Neural cell (in vitro differentiated cells): Measurements from ENCODE around the gene FAR2.

ENCODE experiments used
- CTCF ChIP-seq: fragments of 450-650 bp; IDR thresholded peaks from 2 replicates; pipeline ENCODE4 v1.5.1; 2014; ENCODE audit warnings: antibody characterized with exemption, mild to moderate bottlenecking, moderate library complexity; ENCODE audit not compliant: poor library complexity, severe bottlenecking
- EP300 ChIP-seq: fragments of 450-650 bp; conservative IDR thresholded peaks from 2 replicates; pipeline ENCODE4 v1.6.1; 2014; ENCODE audit warnings: antibody characterized with exemption, mild to moderate bottlenecking, moderate library complexity; ENCODE audit not compliant: poor library complexity, severe bottlenecking
- EZH2 ChIP-seq: fragments of 200-600, 300-800 bp; shearing (Covaris generic), sonication (generic); IDR thresholded peaks from 2 replicates; pipeline ENCODE4 v1.6.1; 2014; ENCODE audit warnings: antibody characterized with exemption, low read length, borderline replicate concordance, mild to moderate bottlenecking; ENCODE audit not compliant: insufficient read depth, poor library complexity, severe bottlenecking
- RAD21 ChIP-seq: fragments of 450-650 bp; conservative IDR thresholded peaks from 2 replicates; pipeline ENCODE4 v1.6.1; 2014; ENCODE audit warnings: antibody characterized with exemption, mild to moderate bottlenecking, moderate library complexity
- REST ChIP-seq: IDR thresholded peaks from 2 replicates; pipeline ENCODE4 v1.6.1; 2012; ENCODE audit warnings: borderline replicate concordance
- TAF1 ChIP-seq: IDR thresholded peaks from 2 replicates; pipeline ENCODE4 v1.6.1; 2012; ENCODE audit warnings: low read depth

- TF ChIP-seq CTCF (no peak), EZH2 (no peak), REST (no peak), TAF1 (no peak), RAD21 (no peak), EP300 (no peak)
Measured at GRCh38 chr12:29304388-29304787, 155.3 kb downstream of the FAR2 start.
